Osteoblast (primary cell): ENCODE results near the gene CAST. TPM values are rescaled to one million over a fixed set of nuclear protein-coding genes. Genes with fewer than 3 reads are reported as not detected.

Experiments used
- DNase-seq: peaks from one replicate; pipeline ENCODE4 v3.0.0; 2011; ENCODE audit warnings: low spot score, mixed read lengths; ENCODE audit not compliant: insufficient read length; ENCODE audit errors: missing footprints
- H2AFZ ChIP-seq: 2 replicates; pipeline ENCODE4 v1.6.0; 2011; ENCODE audit warnings: mild to moderate bottlenecking, low read length
- H3K27ac ChIP-seq: 2 replicates; pipeline ENCODE4 v1.5.1; 2011; ENCODE audit warnings: mild to moderate bottlenecking, low read depth, low read length, moderate library complexity
- H3K27me3 ChIP-seq: 2 replicates; pipeline ENCODE4 v1.6.0; 2012; ENCODE audit warnings: mild to moderate bottlenecking, control low read depth, inconsistent platforms, low read length, moderate library complexity; ENCODE audit not compliant: insufficient read depth
- H3K36me3 ChIP-seq: 2 replicates; pipeline ENCODE4 v1.5.1; 2011; ENCODE audit warnings: mild to moderate bottlenecking, low read length, control low read depth, moderate library complexity; ENCODE audit not compliant: insufficient read depth
- H3K4me1 ChIP-seq: 2 replicates; pipeline ENCODE4 v1.5.1; 2011; ENCODE audit warnings: mild to moderate bottlenecking, low read length, control low read depth, moderate library complexity; ENCODE audit not compliant: insufficient read depth
- H3K4me2 ChIP-seq: 2 replicates; pipeline ENCODE4 v1.6.0; 2011; ENCODE audit warnings: mild to moderate bottlenecking, low read length; ENCODE audit not compliant: insufficient read depth
- H3K4me3 ChIP-seq: fragments of 200-600 bp; sonication (generic); 3 replicates; pipeline ENCODE4 v1.5.1; 2012; ENCODE audit warnings: mild to moderate bottlenecking, low read length, inconsistent platforms; ENCODE audit not compliant: insufficient read depth
- H3K79me2 ChIP-seq: 2 replicates; pipeline ENCODE4 v1.6.0; 2012; ENCODE audit warnings: mild to moderate bottlenecking, low read length, control low read depth, inconsistent platforms; ENCODE audit not compliant: insufficient read depth
- H3K9me3 ChIP-seq: 2 replicates; pipeline ENCODE4 v1.5.1; 2011; ENCODE audit warnings: low read depth, low read length, control low read depth
- H4K20me1 ChIP-seq: 2 replicates; pipeline ENCODE4 v1.6.0; 2012; ENCODE audit warnings: mild to moderate bottlenecking, low read length, control low read depth; ENCODE audit not compliant: insufficient read depth
- CTCF ChIP-seq: IDR thresholded peaks from 2 replicates; pipeline ENCODE4 v1.5.1; 2011; ENCODE audit warnings: mild to moderate bottlenecking, low read depth, low read length, moderate library complexity; ENCODE audit errors: extremely low read depth
- total RNA-seq: library from RNA; depleted of rRNA; stranded (reverse); fragments of >200 nt; gene quantifications from 2 replicates; pipeline ENCODE4 v1.2.3, GENCODE V29; 2012

Gene CAST
- total RNA-seq, 1 donor, result 278 TPM

GRCh38 chr5:96751203-96752169 is 89.3 kb downstream of the CAST start:
- TF ChIP-seq CTCF, result no peak
- H3K4me3 ChIP-seq, result no peak overlapping the region
- H3K9me3 ChIP-seq, result no peaks in the 10 kb centered on the region
- no peaks in the 10 kb centered on the region for H4K20me1 ChIP-seq
- no peaks in the 10 kb centered on the region for H3K27me3 ChIP-seq
- no peaks in the 10 kb centered on the region for H3K79me2 ChIP-seq
- H3K4me2 ChIP-seq, result no peak overlapping the region
- H3K4me1 ChIP-seq, result no peaks in the 10 kb centered on the region
- H2AFZ ChIP-seq, result no peak overlapping the region
- no peak for DNase-seq
- H3K27ac ChIP-seq, result no peak overlapping the region
- H3K36me3 ChIP-seq, result peaks cover 89% of the 10 kb centered on the region

GRCh38 chr5:96752341-96753016 is 90.3 kb downstream of the CAST start:
- Histone ChIP-seq H3K36me3 (peaks cover 90% of the 10 kb centered on the region), H2AFZ (no peak overlapping the region)

GRCh38 chr5:96753017-96753397 is 90.8 kb downstream of the CAST start:
- TF ChIP-seq CTCF, result no peak
- H3K9me3 ChIP-seq, result no peaks in the 10 kb centered on the region
- no peak overlapping the region for H3K4me2 ChIP-seq
- H3K4me3 ChIP-seq, result no peak overlapping the region
- H3K4me1 ChIP-seq, result no peaks in the 10 kb centered on the region
- DNase-seq, result no peak
- H3K79me2 ChIP-seq, result no peaks in the 10 kb centered on the region
- no peaks in the 10 kb centered on the region for H4K20me1 ChIP-seq
- no peaks in the 10 kb centered on the region for H3K27me3 ChIP-seq
- peaks cover 89% of the 10 kb centered on the region for H3K36me3 ChIP-seq
- no peak overlapping the region for H3K27ac ChIP-seq
- no peak overlapping the region for H2AFZ ChIP-seq

More at GRCh38 chr5:96752341-96753016, 90.3 kb downstream of the CAST start:
- H3K4me1 ChIP-seq, result no peaks in the 10 kb centered on the region
- no peaks in the 10 kb centered on the region for H3K79me2 ChIP-seq
- TF ChIP-seq CTCF, result peak; percentile 71
- H4K20me1 ChIP-seq, result no peaks in the 10 kb centered on the region
- DNase-seq, result no peak
- H3K27ac ChIP-seq, result no peak overlapping the region
- H3K27me3 ChIP-seq, result no peaks in the 10 kb centered on the region
- H3K4me3 ChIP-seq, result no peak overlapping the region
- no peak overlapping the region for H3K4me2 ChIP-seq
- no peaks in the 10 kb centered on the region for H3K9me3 ChIP-seq

GRCh38 chr5:96753848-96754247 is 91.7 kb downstream of the CAST start:
- Histone ChIP-seq H3K9me3 (no peaks in the 10 kb centered on the region), H3K36me3 (peaks cover 90% of the 10 kb centered on the region), H2AFZ (no peak overlapping the region), H3K4me3 (no peak overlapping the region), H3K79me2 (no peaks in the 10 kb centered on the region), H3K27me3 (no peaks in the 10 kb centered on the region), H4K20me1 (no peaks in the 10 kb centered on the region), H3K27ac (no peak overlapping the region), H3K4me2 (no peak overlapping the region), H3K4me1 (no peaks in the 10 kb centered on the region)
- DNase-seq, result no peak
- TF ChIP-seq CTCF, result no peak
